Stimulated activated CD4-positive, alpha-beta T cell treated with anti-CD3 and anti-CD28 coated beads, Interleukin-15, amount 100 ng/mL, for 48 hours (primary cell): ENCODE results near the gene ZBTB21.

ENCODE experiments used
- DNase-seq, 2 donors: peaks; one replicate each; pipeline ENCODE4 v3.0.0-alpha.2; 2020; ENCODE audit warnings: low read depth in 2 of 2

Gene ZBTB21

DNA sequence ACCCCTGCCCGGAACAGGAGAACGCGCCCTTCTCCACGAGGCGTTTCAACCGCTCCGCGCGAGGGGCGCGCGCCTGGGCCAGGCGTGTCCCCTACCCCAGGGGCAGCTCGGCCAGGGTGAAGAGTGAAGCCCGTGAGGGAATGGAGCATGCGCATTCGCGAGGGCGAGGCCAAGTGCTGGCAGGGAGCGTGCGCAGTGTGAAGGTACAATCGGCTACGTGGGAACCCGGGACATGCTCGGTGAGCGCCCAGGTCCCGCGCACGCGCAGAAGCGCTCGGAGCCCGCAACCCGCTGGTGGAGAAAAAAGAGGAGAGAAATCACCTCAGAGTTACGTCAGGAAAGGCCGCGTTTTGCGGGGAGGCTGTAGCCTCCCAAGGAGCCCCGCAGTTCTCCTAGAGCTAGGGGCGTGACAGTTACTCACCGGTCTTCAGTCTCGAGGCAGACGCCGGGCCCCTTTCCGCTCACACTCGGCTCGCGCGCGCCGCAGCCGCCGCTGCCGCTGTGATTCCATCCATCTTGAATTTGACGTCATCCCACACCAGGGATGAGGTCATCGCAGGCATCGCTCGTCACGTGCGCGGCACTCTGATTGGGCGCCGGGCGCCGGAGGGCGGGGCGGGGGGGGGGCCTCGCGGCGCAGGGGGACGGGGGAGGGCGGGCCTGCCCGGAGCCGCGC lies at the start of gene ZBTB21:
Gene ZBTB21, minus strand, starts transcription at position 530 of the 676 bp plus-strand sequence. CDS start 16,265 bp downstream, outside the sequence.
- DNase-seq, result peak; percentile 97 to 98

- no peak for DNase-seq
Measured at GRCh38 chr21:42059721-42060120, 49.6 kb upstream of the ZBTB21 start.

GRCh38 chr21:42059141-42059540 lies 49.0 kb upstream of the ZBTB21 start:
- no peak for DNase-seq

- DNase-seq, result no peak
Measured at GRCh38 chr21:42058631-42059111, 48.5 kb upstream of the ZBTB21 start.

DNA sequence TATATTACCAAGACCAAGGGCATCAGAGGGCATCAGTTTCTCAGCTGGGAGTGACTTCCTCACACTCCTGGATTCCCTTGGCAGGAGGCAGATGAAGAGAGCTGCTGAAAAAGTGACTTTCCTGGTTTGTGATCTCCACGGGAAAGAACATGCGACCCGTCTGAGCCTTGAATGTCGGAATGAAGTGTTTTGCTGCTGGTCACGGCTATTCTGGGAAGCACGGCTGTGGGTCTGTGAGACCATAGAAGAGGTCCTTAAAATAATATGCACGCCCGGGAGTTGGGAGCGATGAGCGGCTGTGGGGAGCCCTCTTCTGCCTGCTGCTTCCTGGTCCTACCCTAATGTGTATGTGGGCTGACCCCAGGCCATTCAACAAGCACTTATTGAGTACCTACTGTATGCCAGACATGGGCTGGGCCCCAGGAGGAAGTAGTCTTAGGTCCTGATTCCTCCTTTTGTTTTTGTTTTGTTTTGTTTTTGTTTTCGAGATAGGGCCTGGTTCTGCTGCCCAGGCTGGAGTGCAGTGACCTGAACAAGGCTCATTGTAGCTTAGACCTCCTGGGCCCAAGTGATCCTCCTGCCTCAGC lies 47.8 kb upstream of the ZBTB21 start:
- no peak for DNase-seq

DNA sequence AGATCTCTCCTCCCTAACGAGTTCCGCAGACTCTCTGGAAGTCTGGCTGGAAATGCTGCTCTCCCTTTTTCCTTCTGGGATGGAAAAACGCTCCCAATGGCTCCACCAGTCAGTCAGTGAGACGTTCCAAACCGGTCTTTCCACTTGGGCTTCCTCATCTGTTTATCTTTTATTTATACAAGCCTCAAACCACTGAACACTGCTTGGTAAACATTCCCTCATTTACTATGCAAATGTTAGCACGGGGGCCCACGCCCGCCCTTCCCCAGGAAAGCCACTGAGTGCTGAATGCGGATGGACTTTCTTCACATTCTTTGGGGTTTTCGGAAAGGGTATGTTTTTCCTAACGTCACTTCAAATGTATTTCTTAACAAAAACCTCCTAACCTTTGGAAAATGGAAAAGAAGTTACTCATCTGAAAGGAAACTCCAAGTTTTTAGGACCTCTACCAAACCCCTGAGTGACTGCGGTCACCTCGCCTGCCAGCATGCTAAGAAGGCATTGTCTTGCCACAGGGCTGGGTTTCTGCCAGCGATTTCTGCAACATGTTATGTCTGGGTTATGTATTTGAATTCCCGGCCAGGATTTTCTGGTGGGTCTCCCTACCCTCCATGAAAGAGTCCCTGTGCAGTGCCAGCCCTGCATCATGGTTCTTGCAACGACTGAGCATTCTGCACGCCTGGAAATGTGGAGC lies 47.0 kb upstream of the ZBTB21 start:
- DNase-seq, result no peak

GRCh38 chr21:42056468-42056867 lies 46.3 kb upstream of the ZBTB21 start:
- DNase-seq, result no peak

DNA sequence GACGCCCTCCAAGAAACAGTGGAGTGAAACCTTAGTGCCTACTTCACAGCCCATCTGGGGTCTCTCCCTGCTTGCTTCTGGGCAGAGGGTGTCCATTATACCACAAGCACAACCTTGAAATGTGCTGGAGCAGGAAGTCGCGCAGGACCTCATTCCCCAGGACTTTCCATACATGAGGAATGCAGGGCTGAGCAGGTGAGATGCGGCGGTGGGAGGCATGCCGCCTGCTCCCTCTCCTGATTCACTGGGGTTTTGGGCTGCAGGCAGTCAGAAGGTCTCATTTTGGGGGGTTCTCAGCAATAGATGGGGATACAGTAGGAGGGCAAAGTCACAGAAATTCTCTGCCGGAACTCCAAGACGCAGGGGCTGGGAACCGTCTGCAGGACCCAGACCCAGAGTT lies 45.3 kb upstream of the ZBTB21 start:
- DNase-seq, result no peak

DNA sequence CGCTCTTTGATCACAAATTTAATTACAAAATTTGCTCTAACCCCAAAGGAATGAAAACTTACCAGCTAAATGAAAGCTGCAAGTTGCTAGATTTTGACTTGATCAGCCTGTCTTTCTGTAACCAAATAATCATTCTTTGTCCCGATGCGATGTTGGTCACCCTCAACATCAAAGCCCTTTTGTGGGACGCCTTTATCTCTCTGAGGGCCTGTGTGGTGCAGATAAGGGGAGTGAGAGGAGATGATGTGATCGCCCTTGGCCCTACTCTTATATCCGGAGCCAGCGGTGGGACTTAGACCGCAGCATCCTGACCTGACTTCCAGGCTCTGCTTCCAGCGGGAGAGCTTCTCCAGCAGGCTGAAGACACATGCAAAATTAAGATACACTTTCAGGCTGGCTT lies 41.6 kb upstream of the ZBTB21 start:
- DNase-seq, result no peak

DNA sequence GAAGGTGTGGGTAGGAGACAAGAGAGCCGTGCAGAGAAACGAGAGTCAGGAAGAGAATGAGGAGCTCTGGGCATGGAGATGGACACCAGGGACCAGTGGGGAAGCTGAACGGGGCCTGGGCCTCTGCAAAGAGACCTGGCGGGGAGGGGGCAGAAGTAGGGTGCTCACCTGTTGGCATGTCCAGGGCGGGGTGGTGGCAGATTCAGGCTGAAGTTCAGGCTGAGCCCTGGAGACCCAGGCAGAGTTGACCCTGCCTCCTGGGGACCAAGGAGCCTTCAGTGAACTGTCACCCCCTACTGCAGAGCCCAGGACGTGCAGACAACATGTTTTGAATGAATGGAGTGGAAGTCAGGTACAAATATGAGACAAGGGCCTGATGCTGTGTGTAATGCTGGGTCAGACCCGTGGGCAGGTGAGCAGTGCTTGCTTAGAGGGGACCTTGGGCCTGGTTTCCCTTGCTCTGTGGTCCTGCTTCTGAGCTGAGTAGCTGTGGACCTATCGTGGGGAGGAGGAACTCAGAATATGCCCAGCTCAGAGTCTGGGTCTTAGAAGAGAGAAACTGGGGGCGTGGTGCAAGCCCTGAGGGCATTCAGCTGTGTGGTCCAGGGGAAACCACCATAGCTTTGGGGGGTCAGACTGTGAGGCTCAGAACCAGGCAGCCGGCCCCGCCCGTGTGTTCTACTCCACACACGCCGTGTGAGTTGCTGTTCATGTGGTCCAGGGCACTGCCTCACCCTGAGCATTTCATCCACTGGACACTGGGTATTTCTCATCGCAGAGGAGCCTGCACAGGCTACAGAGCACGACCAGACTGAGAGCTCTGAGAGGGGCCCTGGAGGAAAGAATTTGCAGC lies 39.6 kb upstream of the ZBTB21 start:
- no peak for DNase-seq

DNA sequence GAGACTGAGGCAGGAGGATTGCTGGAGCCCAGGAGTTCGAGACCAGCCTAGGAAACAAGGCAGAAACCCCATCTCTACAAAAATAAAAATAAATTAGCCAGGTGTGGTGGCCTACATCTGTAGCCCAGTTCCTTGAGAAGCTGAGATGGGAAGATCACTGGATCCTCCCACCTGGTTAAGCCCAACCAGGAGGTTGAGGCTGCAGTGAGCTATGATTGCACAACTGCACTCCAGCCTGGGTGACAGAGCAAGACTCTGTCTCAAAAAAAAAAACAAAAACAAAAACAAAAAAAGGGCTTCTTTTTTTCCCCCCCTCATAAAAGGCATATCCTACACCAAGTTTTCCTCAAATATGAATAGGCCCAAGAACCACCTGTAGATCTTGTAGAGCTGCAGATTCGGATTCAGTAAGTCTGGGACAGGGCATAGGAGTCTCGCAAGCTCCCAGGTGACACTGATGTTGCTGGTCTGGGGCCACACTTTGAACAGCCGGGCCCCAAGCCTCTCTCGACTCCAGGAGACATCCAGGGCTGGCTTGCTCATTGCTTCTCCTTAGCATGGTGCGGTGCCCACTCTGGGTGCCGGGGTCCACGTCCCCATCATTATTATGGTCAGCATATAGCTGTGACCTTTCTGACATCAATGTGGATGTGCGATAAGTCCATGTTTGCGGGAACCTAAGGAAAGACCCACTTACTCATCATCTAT lies 38.9 kb upstream of the ZBTB21 start:
- no peak for DNase-seq

- no peak for DNase-seq
Measured at GRCh38 chr21:42047821-42048613, 37.9 kb upstream of the ZBTB21 start.

DNA sequence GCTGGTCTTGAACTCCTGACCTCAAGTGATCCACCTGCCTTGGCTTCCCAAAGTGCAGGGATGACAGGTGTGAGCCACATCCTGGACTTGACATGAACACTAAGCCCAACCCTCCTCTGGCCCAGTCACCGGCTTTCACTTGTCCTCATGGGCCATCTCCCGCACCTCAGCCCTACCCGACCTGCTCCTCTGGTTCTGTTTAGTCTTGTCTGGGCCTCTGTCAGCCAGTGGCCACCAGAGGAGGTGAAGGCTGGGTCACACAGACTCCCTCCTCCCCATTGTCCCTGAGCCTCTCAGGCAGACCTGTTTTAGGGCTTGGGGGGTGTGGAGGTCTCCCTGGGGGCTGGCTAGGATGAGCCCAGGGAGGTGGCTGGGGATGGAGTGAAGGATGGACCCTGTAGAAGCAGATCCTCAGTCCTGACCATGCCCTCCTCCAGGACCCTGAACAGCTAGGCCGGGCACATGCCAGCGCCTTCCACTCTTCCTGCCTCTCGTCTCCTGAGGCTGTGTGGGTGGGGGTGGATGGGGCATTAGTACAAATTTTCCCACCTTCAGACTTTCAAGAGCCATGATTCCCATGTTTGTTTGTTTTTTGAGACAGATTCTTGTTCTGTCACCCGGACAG lies 34.8 kb upstream of the ZBTB21 start:
- no peak for DNase-seq

DNA sequence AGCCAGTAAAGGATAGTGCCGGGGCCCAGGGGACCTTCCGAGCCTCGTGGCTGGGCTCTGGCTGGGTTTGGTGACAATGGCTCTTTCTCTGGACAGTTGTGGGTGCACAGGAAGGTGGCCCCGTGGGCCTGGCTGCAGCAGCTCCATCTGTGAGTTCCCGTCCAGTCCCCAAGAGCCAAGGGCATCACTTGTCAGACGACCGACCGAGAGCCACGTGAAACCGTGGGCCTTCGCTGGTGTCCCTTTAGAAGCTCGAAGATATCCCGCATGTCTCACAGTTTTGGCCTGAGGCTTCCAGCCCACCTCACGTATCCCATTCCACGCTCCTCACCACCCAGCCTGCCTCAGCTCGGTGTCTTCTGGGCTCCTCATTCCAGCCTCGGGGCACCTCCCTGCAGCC lies 33.8 kb upstream of the ZBTB21 start:
- DNase-seq, result no peak

DNA sequence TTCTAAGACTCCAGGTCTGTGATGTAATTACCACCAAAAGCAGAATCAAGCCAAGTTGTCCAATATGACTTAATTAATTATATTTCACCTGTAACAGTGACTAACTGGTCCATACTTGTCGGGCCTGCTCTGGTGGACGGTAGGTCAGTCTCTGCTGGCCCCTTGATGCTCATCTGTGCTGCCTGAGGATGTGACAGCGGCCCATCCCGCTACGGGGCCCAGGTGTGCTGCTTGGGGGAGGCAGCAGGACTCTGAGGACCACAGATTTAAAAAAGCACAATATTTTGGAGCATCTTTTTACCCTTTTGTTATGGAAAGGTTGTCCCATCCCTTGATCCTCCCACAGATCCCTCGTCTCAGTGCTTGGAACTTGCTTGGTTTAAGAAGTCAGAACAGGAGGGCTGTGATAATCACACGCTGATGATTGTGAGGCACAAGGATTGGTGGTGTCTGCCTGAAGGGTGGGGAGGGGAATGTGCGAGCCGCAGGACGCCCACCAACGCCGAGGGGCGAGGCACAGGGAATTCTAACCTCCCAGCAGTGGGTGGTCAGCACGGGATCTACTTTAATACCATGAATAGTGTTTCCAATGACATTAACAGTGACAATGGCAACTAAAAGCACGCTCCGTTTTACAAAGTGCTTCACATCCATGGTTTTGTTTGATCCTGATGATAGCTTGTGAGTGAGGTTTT lies 33.2 kb upstream of the ZBTB21 start:
- DNase-seq, result no peak

GRCh38 chr21:42042651-42043050 lies 32.5 kb upstream of the ZBTB21 start:
- no peak for DNase-seq

- no peak for DNase-seq
Measured at GRCh38 chr21:42041711-42042110, 31.6 kb upstream of the ZBTB21 start.

DNA sequence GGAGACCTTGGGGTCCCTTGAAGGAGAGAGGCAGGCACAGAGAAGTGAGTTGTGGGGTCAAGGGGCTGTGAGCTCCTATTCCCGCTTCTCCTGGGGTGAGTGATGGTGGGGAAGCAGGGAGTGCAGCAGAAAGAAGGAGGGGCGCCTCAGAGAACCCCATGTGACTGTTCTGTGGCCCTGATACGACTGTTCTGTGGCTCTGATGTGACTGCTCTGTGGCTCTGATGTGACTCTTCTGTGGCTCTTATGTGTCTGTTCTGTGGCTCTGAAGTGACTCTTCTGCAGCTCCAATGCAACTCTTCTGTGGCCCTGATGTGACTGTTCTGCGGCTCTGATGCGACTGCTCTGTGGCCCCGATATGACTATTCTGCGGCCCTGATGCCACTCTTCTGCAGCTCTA lies 31.1 kb upstream of the ZBTB21 start:
- no peak for DNase-seq

DNA sequence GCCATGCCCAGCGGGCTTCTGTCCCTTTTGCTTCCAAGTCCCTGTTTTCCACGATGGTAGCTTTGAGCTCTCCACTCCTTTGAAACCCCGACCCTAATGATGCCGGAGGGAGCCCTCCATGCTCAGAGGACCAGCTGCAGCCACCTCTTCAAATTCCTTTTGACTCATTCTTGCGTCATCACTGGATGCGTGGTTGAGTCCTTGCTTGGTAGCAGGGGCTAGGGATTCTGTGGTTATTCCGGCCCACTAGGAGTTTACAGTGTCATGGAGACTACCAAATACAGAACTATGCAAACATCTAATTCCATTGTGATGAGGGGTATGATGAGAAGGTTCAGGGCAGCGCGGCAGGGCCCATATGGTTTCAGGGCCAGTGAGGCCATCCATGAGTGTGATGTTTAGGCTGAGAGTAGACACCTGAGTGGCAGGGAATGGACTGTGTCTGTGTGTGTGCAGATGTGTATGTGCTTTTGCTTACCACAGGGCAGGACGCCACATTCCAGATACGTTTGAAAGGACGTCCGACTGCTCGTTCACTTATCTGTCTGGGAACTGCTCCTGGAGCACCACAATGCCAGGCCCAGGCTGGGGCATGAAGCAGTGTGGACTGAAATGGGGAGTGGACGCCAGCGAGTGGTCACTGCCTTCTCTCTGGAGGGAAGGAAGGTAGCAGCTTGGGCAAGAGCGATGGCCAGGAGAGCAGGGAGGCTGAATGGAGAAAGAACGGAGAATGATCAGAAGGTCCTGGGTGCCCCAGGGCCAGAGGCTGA lies 30.4 kb upstream of the ZBTB21 start:
- DNase-seq, result no peak
